Measurements from ENCODE around the gene OLFM1. TPM values are rescaled to one million over a fixed set of nuclear protein-coding genes. Genes with fewer than 3 reads are reported as not detected.
"Not testable (repeated sequence)": the region's sequence is repeated elsewhere in the genome, so short reads cannot be mapped to it uniquely, and the experiment has no call there.

The OLFM1 gene
- total and polyA plus RNA-seq, 4 experiments from 2014 or later, result not detected

GRCh38 chr9:135147938-135148337 is 60.5 kb downstream of the OLFM1 start:
- no peaks in the 10 kb centered on the region for H3K4me1 ChIP-seq (ENCODE audit: insufficient read depth, low read length)
- Mint-ChIP-seq H3K36me3 (no peaks in the 10 kb centered on the region), H3K4me1 (no peaks in the 10 kb centered on the region), H3K27ac (no peak overlapping the region), H3K4me3 (no peak overlapping the region), H3K9me3 (peaks cover 3 to 15% (median 9%) of the 10 kb centered on the region in 8 donors), H3K27me3 (peaks cover 5 to 17% of the 10 kb centered on the region in 2 donors)
- POLR2A ChIA-PET (ENCODE audit: partially characterized antibody), result no interaction called here
- H3K27me3 ChIP-seq (ENCODE audit: insufficient read depth, low read length), result no peaks in the 10 kb centered on the region
- H3K27ac ChIP-seq (ENCODE audit: low read depth, low read length), result no peak overlapping the region
- intact Hi-C loops (cut with micrococcal nuclease), result no loop called here
- DNase-seq, result no peak
- no peak overlapping the region for H3K4me3 ChIP-seq (ENCODE audit: low read length in 2 of 2)
- CTCF ChIA-PET (ENCODE audit: partially characterized antibody), result no interaction called here
- no peaks in the 10 kb centered on the region for H3K36me3 ChIP-seq (ENCODE audit: insufficient read depth, low read length)
- H3K9me3 ChIP-seq (ENCODE audit: control insufficient read depth in 1 of 2, low read length in 2 of 2), result no peaks in the 10 kb centered on the region

- Mint-ChIP-seq H3K4me1 (no peaks in the 10 kb centered on the region), H3K4me3 (no peak overlapping the region), H3K27me3 (peaks cover 5 to 17% of the 10 kb centered on the region in 2 donors), H3K9me3 (peaks cover 3 to 15% (median 9%) of the 10 kb centered on the region in 8 donors), H3K36me3 (no peaks in the 10 kb centered on the region), H3K27ac (no peak overlapping the region)
- no peak overlapping the region for H3K27ac ChIP-seq (ENCODE audit: low read depth, low read length)
- ChIA-PET CTCF (ENCODE audit: partially characterized antibody) (no interaction called here), POLR2A (ENCODE audit: partially characterized antibody) (no interaction called here)
- no peak overlapping the region for H3K4me3 ChIP-seq (ENCODE audit: low read length in 2 of 2)
- no peaks in the 10 kb centered on the region for H3K4me1 ChIP-seq (ENCODE audit: insufficient read depth, low read length)
- no peaks in the 10 kb centered on the region for H3K36me3 ChIP-seq (ENCODE audit: insufficient read depth, low read length)
- H3K27me3 ChIP-seq (ENCODE audit: insufficient read depth, low read length), result no peaks in the 10 kb centered on the region
- no peak for DNase-seq
- intact Hi-C loops (cut with micrococcal nuclease), result no loop called here
- no peaks in the 10 kb centered on the region for H3K9me3 ChIP-seq (ENCODE audit: control insufficient read depth in 1 of 2, low read length in 2 of 2)
Measured at GRCh38 chr9:135148386-135148785, 60.9 kb downstream of the OLFM1 start.

- H3K27ac Mint-ChIP-seq; H3K36me3 Mint-ChIP-seq; H3K27ac ChIP-seq (ENCODE audit: low read depth, low read length); H3K9me3 ChIP-seq (ENCODE audit: control insufficient read depth in 1 of 2, low read length in 2 of 2); H3K27me3 ChIP-seq (ENCODE audit: insufficient read depth, low read length); H3K4me3 ChIP-seq (ENCODE audit: low read length in 2 of 2); H3K36me3 ChIP-seq (ENCODE audit: insufficient read depth, low read length); DNase-seq; CTCF ChIA-PET (ENCODE audit: partially characterized antibody); H3K4me1 ChIP-seq (ENCODE audit: insufficient read depth, low read length); H3K4me1 Mint-ChIP-seq; intact Hi-C loops (cut with micrococcal nuclease); POLR2A ChIA-PET (ENCODE audit: partially characterized antibody); H3K4me3 Mint-ChIP-seq: not testable (repeated sequence)
- peaks cover 5 to 23% of the 10 kb centered on the region in 2 donors for H3K27me3 Mint-ChIP-seq
- H3K9me3 Mint-ChIP-seq, result peaks cover 6 to 15% (median 9%) of the 10 kb centered on the region in 8 donors
Measured at GRCh38 chr9:135149901-135150300, 62.4 kb downstream of the OLFM1 start.

GRCh38 chr9:135150981-135151380 is 63.5 kb downstream of the OLFM1 start:
- H3K4me3 ChIP-seq (ENCODE audit: low read length in 2 of 2), result no peak overlapping the region
- no peaks in the 10 kb centered on the region for H3K9me3 ChIP-seq (ENCODE audit: control insufficient read depth in 1 of 2, low read length in 2 of 2)
- Mint-ChIP-seq H3K4me3 (no peak overlapping the region), H3K27me3 (peaks cover 2 to 13% of the 10 kb centered on the region in 2 donors), H3K4me1 (no peaks in the 10 kb centered on the region), H3K9me3 (peaks cover 5 to 14% (median 7%) of the 10 kb centered on the region in 8 donors), H3K36me3 (no peaks in the 10 kb centered on the region), H3K27ac (no peak overlapping the region)
- intact Hi-C loops (cut with micrococcal nuclease), result no loop called here
- no peaks in the 10 kb centered on the region for H3K27me3 ChIP-seq (ENCODE audit: insufficient read depth, low read length)
- no peaks in the 10 kb centered on the region for H3K4me1 ChIP-seq (ENCODE audit: insufficient read depth, low read length)
- H3K36me3 ChIP-seq (ENCODE audit: insufficient read depth, low read length), result no peaks in the 10 kb centered on the region
- DNase-seq, result no peak
- CTCF ChIA-PET (ENCODE audit: partially characterized antibody), result no interaction called here
- POLR2A ChIA-PET (ENCODE audit: partially characterized antibody), result no interaction called here
- H3K27ac ChIP-seq (ENCODE audit: low read depth, low read length), result no peak overlapping the region

- H3K27ac Mint-ChIP-seq, result no peak overlapping the region
- DNase-seq, result no peak
- H3K36me3 Mint-ChIP-seq, result no peaks in the 10 kb centered on the region
- intact Hi-C loops (cut with micrococcal nuclease), result no loop called here
- POLR2A ChIA-PET (ENCODE audit: partially characterized antibody), result no interaction called here
- CTCF ChIA-PET (ENCODE audit: partially characterized antibody), result no interaction called here
- no peak overlapping the region for H3K4me3 Mint-ChIP-seq
- Histone ChIP-seq H3K9me3 (ENCODE audit: control insufficient read depth in 1 of 2, low read length in 2 of 2) (no peaks in the 10 kb centered on the region), H3K27ac (ENCODE audit: low read depth, low read length) (no peak overlapping the region), H3K36me3 (ENCODE audit: insufficient read depth, low read length) (no peaks in the 10 kb centered on the region), H3K4me3 (ENCODE audit: low read length in 2 of 2) (no peak overlapping the region), H3K4me1 (ENCODE audit: insufficient read depth, low read length) (no peaks in the 10 kb centered on the region), H3K27me3 (ENCODE audit: insufficient read depth, low read length) (no peaks in the 10 kb centered on the region)
- no peaks in the 10 kb centered on the region for H3K4me1 Mint-ChIP-seq
- peaks cover 5 to 14% (median 6%) of the 10 kb centered on the region in 8 donors for H3K9me3 Mint-ChIP-seq
- peaks cover 0 to 7% of the 10 kb centered on the region in 2 donors for H3K27me3 Mint-ChIP-seq
Measured at GRCh38 chr9:135151757-135152613, 64.5 kb downstream of the OLFM1 start.

GRCh38 chr9:135152614-135153334 is 65.3 kb downstream of the OLFM1 start:
- H3K9me3 ChIP-seq (ENCODE audit: control insufficient read depth in 1 of 2, low read length in 2 of 2), result no peaks in the 10 kb centered on the region
- no peak overlapping the region for H3K4me3 ChIP-seq (ENCODE audit: low read length in 2 of 2)
- Mint-ChIP-seq H3K4me1 (no peaks in the 10 kb centered on the region), H3K27ac (no peak overlapping the region), H3K9me3 (peaks cover 6 to 14% (median 11%) of the 10 kb centered on the region in 8 donors), H3K4me3 (no peak overlapping the region), H3K27me3 (peaks cover 0 to 11% of the 10 kb centered on the region in 2 donors), H3K36me3 (no peaks in the 10 kb centered on the region)
- intact Hi-C loops (cut with micrococcal nuclease), result no loop called here
- ChIA-PET POLR2A (ENCODE audit: partially characterized antibody) (no interaction called here), CTCF (ENCODE audit: partially characterized antibody) (no interaction called here)
- no peak for DNase-seq
- H3K27me3 ChIP-seq (ENCODE audit: insufficient read depth, low read length), result no peaks in the 10 kb centered on the region
- no peaks in the 10 kb centered on the region for H3K4me1 ChIP-seq (ENCODE audit: insufficient read depth, low read length)
- no peak overlapping the region for H3K27ac ChIP-seq (ENCODE audit: low read depth, low read length)
- H3K36me3 ChIP-seq (ENCODE audit: insufficient read depth, low read length), result no peaks in the 10 kb centered on the region

GRCh38 chr9:135154050-135154615 is 66.7 kb downstream of the OLFM1 start:
- POLR2A ChIA-PET (ENCODE audit: partially characterized antibody), result no interaction called here
- intact Hi-C loops (cut with micrococcal nuclease), result no loop called here
- no peak for DNase-seq
- Histone ChIP-seq H3K27ac (ENCODE audit: low read depth, low read length) (no peak overlapping the region), H3K4me3 (ENCODE audit: low read length in 2 of 2) (no peak overlapping the region), H3K36me3 (ENCODE audit: insufficient read depth, low read length) (no peaks in the 10 kb centered on the region), H3K9me3 (ENCODE audit: control insufficient read depth in 1 of 2, low read length in 2 of 2) (no peaks in the 10 kb centered on the region), H3K27me3 (ENCODE audit: insufficient read depth, low read length) (no peaks in the 10 kb centered on the region), H3K4me1 (ENCODE audit: insufficient read depth, low read length) (no peaks in the 10 kb centered on the region)
- Mint-ChIP-seq H3K9me3 (peaks cover 6 to 14% (median 10%) of the 10 kb centered on the region in 8 donors), H3K36me3 (no peaks in the 10 kb centered on the region), H3K4me3 (no peak overlapping the region), H3K27me3 (peaks cover 0 to 11% of the 10 kb centered on the region in 2 donors), H3K4me1 (no peaks in the 10 kb centered on the region), H3K27ac (no peak overlapping the region)
- CTCF ChIA-PET (ENCODE audit: partially characterized antibody), result no interaction called here

Measured in CD4-positive, alpha-beta memory T cell (primary cell).